ENCODE data around the gene BRMS1L.

BRMS1L gene

GRCh38 chr14:35866595-35867279 is 40.6 kb downstream of the BRMS1L start:
- DNase-seq: no peak

DNA sequence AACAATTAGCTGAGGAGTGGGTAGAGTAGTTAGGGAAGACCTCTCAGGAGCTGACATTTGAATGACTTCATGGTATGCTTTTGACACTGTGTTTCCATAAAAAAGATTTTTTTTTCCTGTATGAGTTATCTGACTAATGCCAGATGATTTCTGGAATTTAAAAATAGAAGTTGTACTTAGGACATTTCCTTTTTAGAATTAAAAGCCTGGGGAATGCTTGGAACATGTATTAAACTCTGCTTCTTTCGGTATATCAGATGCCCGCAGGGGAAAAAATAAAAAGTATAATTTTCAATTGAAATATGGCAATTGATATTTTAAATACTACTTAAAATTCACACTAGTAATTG is 41.1 kb downstream of the BRMS1L start:
- no peak for DNase-seq

DNA sequence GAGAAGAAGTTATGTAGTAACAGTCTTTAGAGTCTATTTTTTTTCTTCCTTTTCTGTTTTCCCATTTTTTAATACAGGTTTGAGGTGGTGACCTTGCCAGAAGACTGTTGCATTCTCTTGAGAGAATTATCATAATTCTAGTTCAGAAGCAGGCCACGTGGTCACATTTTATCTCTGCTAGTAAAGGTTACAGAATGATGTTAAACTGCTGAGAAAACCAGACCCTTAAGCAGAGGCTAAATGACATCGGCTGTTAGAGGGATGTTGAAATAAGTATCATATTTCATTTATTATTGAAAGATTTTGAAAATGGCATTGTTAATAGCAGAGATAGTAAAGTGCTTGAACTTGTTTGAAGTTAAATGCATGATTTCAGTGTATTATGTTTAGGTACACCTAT is 49.2 kb downstream of the BRMS1L start:
- DNase-seq: no peak

- DNase-seq: no peak
These were observed 51.1 kb downstream of the BRMS1L start for GRCh38 chr14:35877276-35877675.

DNA sequence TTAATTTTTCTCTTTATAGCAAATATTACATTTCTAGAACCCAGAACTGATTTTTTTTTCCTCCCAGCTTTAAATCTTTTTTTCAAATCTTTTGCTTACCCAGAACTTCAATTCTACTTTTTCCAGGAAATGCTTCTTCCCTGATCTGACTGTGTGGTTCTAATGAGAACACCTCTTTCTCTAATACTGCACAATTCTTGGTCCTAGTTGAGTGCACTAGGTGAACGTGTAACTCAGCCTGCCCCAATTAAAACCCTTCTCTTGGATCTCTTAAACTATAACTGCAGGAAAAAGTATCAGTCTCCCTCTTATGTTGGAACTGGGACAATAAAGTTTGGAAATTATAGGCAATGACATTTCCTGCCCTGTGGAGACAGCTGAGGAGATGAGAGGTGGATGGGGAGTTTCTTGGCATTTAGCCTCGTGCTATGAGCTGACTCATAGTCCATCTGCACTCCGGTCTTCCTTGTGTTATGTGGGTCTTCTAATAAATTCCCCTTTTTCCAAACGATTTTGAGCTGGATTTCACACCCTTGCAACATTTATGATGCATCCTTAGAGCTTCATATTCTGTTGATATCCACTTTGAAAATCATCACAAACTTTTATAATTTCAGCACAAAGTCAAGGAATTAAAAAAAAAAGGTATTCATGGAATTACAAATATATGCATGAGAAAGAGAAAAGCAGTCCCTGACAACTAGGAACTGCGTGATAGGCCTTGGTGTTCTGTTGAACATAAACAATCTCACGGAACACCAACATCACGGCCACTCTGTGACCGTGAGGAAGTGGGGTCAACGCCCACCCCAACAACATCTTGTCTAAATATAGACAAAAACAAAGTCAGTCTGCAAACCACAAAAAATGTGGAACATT is 52.4 kb downstream of the BRMS1L start:
- peak; percentile 46 for DNase-seq

- DNase-seq: no peak
These were observed 53.1 kb downstream of the BRMS1L start for GRCh38 chr14:35879151-35879648.

DNA sequence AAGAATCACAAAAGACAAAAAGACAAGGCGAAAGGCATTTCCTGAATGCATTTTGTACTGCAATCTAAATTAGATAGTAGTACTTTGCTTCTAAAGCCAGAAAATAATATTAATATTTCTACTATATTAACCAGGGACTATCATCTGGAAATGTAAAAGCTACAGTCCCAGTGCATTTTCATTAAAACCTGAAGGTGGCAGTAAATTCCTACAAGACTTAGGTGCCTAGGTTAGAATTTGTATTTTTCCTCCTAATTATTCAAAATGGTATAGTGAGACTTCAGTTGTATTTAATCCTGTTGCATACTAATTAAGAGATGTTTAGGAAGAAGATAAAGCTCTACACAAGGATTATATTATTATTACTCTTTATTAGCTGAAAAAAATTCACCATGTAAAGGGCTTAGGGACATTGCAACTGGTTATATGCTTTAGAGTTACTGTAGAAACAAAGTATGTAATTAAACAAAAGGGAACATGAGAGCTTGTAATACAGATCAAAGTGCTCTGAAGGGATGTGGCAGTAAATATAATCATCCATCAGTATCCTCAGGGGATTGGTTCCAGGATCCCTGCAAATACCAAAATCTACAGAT is 53.6 kb downstream of the BRMS1L start:
- DNase-seq: peak; percentile 58

DNA sequence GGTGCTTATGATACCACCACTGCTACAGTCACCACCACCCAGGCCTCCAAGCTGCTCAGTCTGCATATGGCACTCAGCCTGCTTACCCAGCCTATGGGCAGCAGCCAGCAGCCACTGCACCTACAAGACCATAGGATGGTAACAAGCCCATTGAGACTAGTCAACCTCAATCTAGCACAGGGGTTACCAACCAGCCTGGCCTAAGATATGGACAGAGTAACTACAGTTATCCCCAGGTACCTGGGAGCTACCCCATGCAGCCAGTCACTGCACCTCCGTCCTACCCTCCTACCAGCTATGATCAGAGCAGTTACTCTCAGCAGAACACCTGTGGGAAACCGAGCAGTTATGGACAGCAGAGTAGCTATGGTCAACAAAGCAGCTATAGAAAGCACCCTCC is 55.1 kb downstream of the BRMS1L start:
- DNase-seq: no peak

- DNase-seq: peak; percentile 53
These were observed 57.6 kb downstream of the BRMS1L start for GRCh38 chr14:35883677-35884293.

DNA sequence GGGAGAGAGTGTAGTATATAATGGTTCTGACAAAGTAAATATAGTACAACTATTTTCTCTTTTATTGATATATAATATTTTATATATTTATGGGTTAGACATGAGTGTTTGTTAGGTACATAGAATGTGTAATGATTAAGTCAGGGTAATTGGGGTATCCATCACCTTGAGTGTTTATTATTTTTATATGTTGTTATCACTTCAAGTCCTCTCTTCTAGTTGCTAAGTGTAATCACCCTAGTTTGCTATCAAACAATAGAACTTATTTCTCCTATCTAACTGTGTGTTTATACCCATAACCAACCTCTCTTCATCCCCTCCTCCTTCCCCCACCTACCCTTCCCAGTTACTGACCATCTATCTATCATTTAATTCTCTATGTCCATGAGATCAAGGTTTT is 64.2 kb downstream of the BRMS1L start:
- no peak for DNase-seq

GRCh38 chr14:35895256-35895655 is 69.1 kb downstream of the BRMS1L start:
- no peak for DNase-seq

DNA sequence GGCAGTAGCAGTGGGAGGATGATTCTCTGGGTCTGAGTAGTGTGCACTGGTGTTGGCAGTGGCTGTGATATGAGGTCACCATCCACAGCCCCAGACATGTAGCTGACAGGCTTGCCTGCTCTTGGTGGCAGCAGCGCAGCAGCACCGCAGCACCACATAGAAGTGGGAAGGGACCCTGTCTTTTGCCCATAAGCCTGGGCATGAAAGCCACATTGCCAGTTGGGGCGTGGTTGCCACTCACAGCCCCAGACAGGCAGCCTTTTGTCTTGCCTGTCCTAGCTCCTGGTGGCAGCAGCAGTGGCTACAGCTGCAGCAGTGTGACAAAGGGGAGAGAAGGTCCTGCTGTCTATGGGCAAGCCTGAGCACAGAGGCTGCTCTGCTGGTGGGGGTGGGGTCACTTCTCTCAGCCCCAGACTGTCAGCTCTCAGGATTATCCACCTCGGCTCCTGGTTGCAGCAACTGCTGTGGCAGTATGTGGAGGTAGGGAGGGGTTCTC is 71.5 kb downstream of the BRMS1L start:
- DNase-seq: no peak

DNA sequence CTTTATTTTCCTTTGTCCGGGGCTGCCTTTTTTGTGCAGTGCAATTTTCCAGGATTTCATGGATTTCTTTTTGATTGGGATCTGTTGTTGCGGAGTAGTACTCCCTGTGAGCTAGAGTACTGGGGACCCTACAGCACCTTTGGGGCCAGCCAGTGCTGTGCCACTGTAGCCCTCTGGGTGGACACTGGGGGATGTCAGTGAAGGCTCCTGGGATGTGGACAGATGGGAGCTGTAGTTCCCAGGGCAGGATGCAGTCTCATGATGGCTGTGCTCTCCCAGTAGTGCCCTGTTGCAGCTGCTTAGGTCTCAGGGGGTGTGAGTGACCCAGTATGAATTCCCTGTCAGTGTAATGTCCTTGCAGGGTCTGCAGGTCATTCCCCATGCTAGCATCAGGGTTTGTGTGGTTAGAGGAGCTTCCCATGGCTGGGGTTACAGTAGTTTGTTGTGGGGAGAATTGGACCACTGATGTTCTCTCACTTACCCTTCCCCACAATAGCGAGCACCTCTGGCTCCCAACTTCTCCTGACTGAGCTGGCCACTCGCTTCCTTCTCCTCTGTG is 72.2 kb downstream of the BRMS1L start:
- DNase-seq: no peak

DNA sequence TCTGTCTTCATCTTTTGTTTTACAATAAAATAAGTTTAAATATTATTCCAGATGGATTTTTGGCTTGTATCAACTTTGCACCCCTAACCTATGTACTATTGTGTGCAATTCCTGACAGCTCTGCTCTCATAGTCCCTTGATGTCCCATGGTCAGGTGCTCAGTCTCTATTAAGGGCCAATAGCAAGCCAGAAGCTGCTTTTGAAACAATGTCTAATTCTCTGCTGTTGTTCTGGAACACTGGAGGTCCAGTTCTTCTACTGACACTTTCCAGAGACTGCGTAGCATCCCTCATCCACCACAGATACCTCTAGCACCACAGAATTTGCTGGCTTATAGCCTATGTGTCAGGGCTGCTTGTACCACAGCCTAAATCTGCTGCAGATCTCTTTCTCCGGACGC is 74.6 kb downstream of the BRMS1L start:
- no peak for DNase-seq

DNA sequence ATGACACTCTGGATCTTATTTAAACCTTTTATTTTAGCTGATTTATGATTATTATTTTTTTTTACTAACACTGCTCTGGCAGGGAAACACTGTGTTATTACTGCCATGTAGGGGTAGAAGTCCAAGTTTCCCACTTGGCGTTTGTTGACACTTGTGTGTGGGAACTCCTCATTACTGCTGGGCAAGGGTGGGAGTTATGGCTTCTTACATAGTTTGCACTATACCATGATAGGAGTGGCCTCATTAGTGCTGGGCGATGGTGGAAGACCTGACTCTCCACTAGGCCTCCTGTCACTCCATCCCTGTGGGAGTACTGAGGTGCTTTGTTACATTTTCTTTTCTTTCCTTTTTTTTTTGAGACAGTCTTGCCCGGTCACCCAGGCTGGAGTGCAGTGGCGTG is 83.5 kb downstream of the BRMS1L start:
- no peak for DNase-seq

DNA sequence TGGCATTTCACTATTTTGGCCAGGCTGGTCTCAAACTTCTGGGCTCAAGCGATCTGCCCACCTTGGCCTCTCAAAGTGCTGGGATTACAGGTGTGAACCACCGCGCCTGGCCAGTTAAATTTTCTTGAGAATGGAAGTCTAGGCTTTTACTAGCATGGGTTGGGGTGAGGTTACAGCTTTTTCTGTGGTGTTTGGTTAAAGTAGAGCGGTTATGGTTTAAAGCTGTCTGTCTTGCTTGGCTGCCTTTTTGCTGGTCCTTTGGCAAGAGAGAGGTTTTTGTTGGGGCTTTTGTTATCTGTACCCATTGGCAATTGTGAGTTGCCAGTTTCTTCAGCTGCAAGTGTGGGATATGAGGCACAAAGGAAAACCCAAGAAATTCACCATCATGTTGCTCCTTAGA is 84.1 kb downstream of the BRMS1L start:
- no peak for DNase-seq

GRCh38 chr14:35911097-35911496 is 85.0 kb downstream of the BRMS1L start:
- no peak for DNase-seq

DNA sequence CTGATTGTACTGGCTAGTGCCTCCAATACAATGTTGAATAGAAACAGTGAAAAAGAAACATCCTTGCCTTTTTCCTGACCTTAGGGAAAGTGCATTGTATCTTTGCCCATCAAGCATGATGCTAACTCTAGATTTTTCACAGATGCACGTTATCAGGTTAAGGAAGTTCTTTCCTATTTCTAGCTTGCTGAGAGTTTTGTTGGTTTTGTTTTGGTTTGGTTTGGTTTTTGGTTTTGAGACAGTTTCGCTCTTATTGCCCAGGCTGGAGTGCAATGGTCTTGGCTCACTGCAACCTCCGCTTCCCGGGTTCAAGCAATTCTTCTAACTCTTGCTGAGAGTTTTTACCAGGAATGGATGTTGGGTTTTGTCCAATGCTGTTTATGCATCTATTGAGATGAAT is 89.0 kb downstream of the BRMS1L start:
- DNase-seq: no peak

GRCh38 chr14:35915775-35916174 is 89.6 kb downstream of the BRMS1L start:
- no peak for DNase-seq

Measured in hematopoietic multipotent progenitor cell treated with erythropoietin and hydrocortisone succinate and interleukin-3 and kit ligand, for 4 days (in vitro differentiated cells).